Astrocyte of the spinal cord (primary cell): ENCODE results near the gene GALNT13.

ENCODE experiments used
- DNase-seq: peaks from one replicate; pipeline ENCODE4 v3.0.0; 2011; ENCODE audit warnings: low read depth, low spot score
- H3K4me3 ChIP-seq: 2 replicates; pipeline ENCODE4 v1.5.1; 2011; ENCODE audit warnings: low read depth, mild to moderate bottlenecking, low read length, moderate library complexity
- in situ Hi-C: cut with HindIII; loops from 2 replicates; pipeline ENCODE4 v1.10.0; 2017; ENCODE audit warnings: low sequenced_read_pairs
- TF ChIP-seq, protein P1 (sequence below): IDR thresholded peaks from 2 replicates; pipeline ENCODE4 v1.5.1; 2012; ENCODE audit warnings: low read depth, mild to moderate bottlenecking, low read length, inconsistent platforms

Gene GALNT13

DNA sequence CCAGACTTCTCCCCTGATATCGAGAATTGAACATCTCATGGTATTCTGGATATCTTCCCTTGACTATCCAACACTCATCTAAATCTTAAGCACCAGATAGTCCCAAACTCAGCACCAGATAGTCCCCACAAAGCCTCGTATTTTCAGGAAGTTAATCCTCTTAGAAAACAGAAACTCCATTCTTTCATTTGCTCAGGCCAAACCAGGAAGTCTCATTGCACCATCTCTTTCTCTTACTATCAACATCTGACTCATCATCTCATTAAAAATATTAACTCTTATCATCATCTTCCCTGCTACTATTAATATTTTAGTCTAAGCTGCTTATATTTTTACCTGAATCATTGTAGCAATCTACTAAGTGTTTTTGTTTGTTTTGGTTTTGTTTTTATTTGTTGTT is 286.4 kb downstream of the GALNT13 start:
- no peak overlapping the region for H3K4me3 ChIP-seq
- no peak for DNase-seq
- in situ Hi-C loops = no loop called here
- TF ChIP-seq, protein P1, sequence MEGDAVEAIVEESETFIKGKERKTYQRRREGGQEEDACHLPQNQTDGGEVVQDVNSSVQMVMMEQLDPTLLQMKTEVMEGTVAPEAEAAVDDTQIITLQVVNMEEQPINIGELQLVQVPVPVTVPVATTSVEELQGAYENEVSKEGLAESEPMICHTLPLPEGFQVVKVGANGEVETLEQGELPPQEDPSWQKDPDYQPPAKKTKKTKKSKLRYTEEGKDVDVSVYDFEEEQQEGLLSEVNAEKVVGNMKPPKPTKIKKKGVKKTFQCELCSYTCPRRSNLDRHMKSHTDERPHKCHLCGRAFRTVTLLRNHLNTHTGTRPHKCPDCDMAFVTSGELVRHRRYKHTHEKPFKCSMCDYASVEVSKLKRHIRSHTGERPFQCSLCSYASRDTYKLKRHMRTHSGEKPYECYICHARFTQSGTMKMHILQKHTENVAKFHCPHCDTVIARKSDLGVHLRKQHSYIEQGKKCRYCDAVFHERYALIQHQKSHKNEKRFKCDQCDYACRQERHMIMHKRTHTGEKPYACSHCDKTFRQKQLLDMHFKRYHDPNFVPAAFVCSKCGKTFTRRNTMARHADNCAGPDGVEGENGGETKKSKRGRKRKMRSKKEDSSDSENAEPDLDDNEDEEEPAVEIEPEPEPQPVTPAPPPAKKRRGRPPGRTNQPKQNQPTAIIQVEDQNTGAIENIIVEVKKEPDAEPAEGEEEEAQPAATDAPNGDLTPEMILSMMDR = no peak

DNA sequence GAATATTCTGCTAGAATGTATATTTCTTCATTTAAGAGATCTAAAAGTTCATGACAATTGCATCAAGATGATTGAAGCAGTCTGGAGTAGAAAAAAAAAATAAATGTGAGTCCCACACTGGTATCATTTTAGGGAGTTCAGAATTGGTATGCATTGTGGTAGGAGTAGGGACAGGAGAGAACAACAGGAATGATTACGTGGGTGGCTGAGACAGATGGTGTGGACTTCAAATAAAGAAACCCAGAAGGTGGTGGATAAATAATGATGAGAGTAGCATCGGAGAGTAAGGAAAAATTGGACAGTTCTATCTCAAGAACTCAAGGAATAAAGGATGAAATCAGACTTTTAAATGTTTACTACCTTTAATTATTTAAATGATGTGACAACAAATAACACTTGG is 289.6 kb downstream of the GALNT13 start:
- DNase-seq = no peak
- TF ChIP-seq, protein P1 = no peak
- in situ Hi-C loops = no loop called here
- H3K4me3 ChIP-seq = no peak overlapping the region

DNA sequence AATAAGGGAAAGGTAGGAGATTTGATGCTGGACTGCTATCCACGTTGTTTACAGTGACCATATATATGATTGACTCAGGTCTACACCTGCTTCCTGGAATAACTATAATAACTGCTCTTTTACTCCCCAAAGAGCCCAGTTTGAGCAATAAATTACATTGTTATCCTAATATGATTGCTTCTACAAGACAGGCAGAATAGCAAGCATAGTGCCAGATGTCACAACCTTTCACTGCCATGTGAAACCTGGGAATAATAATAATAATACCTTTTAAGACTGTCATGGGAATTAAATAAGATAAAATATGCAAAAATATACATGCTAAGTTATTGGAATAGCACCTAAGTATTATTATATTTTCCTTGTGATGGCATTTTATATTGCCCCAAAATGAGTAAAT is 298.7 kb downstream of the GALNT13 start:
- no peak for DNase-seq
- TF ChIP-seq, protein P1 = no peak
- in situ Hi-C loops = no loop called here
- no peak overlapping the region for H3K4me3 ChIP-seq

DNA sequence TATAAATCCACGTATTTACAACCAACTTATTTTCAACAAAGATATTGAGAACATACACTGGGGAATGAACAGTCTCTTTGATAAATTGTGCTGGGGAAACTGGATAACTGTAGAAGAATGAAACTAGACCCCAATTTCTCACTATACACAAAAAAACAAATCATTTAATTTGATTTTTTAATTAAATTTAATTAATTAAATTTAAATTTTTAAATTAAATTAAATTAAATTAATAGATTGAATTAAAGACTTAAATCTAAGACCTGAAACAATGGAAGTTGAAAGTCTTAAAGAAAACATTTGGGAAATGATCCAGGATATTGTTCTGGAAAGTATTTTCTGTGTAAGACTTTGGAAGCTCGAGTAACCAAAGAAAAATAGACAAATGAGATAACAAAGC is 301.4 kb downstream of the GALNT13 start:
- in situ Hi-C loops = no loop called here
- TF ChIP-seq, protein P1 = no peak
- no peak overlapping the region for H3K4me3 ChIP-seq
- DNase-seq = no peak

DNA sequence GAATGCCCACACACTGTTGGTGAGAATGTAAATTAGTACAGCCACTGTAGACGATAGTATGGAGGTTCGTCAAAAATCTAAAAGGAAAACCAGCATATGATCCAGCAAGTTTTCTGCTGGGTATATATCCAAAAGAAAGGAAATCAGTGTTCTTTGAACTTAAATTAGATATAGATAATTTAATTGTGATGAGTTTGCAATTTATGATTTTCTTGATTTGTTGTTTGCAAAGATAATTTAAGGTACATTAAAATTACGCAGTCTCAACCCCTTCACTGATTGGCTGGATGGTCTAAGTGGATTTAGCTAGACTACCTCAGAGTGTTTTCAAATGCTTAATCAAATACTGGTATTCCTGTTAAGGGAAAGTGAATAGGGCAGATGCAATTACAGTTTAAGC is 302.2 kb downstream of the GALNT13 start:
- DNase-seq = no peak
- TF ChIP-seq, protein P1 = no peak
- in situ Hi-C loops = no loop called here
- H3K4me3 ChIP-seq = no peak overlapping the region

DNA sequence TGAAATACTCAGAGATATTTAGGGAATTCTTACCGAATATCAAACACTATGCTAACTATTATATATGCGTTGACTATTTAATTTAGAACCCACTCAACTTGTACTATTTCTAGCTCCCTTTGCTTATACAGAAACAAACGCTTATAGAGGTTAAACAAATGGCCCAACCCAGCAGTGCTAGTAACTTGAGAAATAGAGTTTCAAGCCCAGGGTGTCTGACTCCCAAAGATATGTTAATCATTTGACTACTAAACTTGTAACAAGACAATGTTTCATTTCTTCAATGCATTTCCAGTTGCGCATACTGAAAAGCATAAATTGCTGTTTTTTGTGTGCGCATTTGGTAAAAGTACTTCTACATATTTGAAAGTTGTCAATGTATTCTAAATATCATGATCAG is 310.3 kb downstream of the GALNT13 start:
- no peak for DNase-seq
- TF ChIP-seq, protein P1 = no peak
- no peak overlapping the region for H3K4me3 ChIP-seq
- in situ Hi-C loops = no loop called here

DNA sequence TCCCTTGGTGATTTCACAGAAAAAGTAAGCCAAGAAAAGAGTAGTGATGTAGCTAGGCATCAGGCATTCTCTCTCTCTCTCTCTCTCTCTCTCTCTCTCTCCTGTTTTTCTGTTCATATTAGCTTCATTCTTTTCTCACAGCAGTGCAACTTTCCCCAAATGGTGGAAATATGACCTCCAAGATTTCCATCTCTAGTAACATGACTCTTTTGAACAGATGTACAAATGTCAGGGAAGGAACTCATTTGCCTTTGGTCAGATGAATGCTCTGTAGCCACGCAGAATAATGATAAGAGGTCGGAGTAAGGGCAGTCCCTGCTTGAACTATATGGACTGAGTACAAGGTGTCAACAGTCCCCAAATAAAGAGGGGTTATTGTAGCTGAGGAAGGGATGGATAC is 316.2 kb downstream of the GALNT13 start:
- in situ Hi-C loops = no loop called here
- H3K4me3 ChIP-seq = no peak overlapping the region
- TF ChIP-seq, protein P1 = no peak
- DNase-seq = no peak
